Smooth muscle cell (in vitro differentiated cells): ENCODE measurements around the gene FDCSP. TPM values are rescaled to one million over a fixed set of nuclear protein-coding genes. Genes with fewer than 3 reads are reported as not detected.

Source experiments
- polyA plus RNA-seq: library from polyadenylated mRNA; unstranded; fragments of >200 nt; fragmentation: Nextera tagmentation; extraction: Ambion mirVana; gene quantifications from 2 replicates; pipeline ENCODE4 v1.2.1, GENCODE V29; 2016
- total RNA-seq: library from RNA; depleted of rRNA; stranded (reverse); fragments of >200 nt; gene quantifications from 2 replicates; pipeline ENCODE4 v1.2.3, GENCODE V29; 2014

Gene FDCSP
- total and polyA plus RNA-seq, 2 experiments from 2014 or later = 5.1 to 16.1 TPM

Other genes starting within 250 kb of the FDCSP start
- not detected in 2 replicates for gene STATH, start 230.2 kb upstream of the FDCSP start, total RNA-seq
- not detected in 2 replicates for gene STATH, start 230.2 kb upstream of the FDCSP start, polyA plus RNA-seq
- 1.1 TPM in 1 of 2 replicates, not detected in the other for gene HTN3, start 197.7 kb upstream of the FDCSP start, total RNA-seq
- gene HTN3, start 197.7 kb upstream of the FDCSP start, polyA plus RNA-seq = 2.9 TPM in 1 of 2 replicates, not detected in the other
- 0.54 TPM in 1 of 2 replicates, not detected in the other for gene HTN1, start 175.7 kb upstream of the FDCSP start, total RNA-seq
- 1.8 TPM in 1 of 2 replicates, not detected in the other for gene HTN1, start 175.7 kb upstream of the FDCSP start, polyA plus RNA-seq
- not detected in 2 replicates for gene PRR27, start 71.9 kb upstream of the FDCSP start, total RNA-seq
- gene PRR27, start 71.9 kb upstream of the FDCSP start, polyA plus RNA-seq = not detected in 2 replicates
- 0.18 and 0.54 TPM in 2 replicates for gene ODAM, start 30.4 kb upstream of the FDCSP start, total RNA-seq
- 0.93 and 1.5 TPM in 2 replicates for gene ODAM, start 30.4 kb upstream of the FDCSP start, polyA plus RNA-seq
- not detected in 2 replicates for gene CSN3, start 16.5 kb downstream of the FDCSP start, total RNA-seq
- gene CSN3, start 16.5 kb downstream of the FDCSP start, polyA plus RNA-seq = not detected in 2 replicates
- gene CABS1, start 108.9 kb downstream of the FDCSP start, total RNA-seq = not detected in 2 replicates
- not detected in 2 replicates for gene CABS1, start 108.9 kb downstream of the FDCSP start, polyA plus RNA-seq
- gene SMR3A, start 134.6 kb downstream of the FDCSP start, total RNA-seq = not detected in 2 replicates
- not detected in 2 replicates for gene SMR3A, start 134.6 kb downstream of the FDCSP start, polyA plus RNA-seq
- not detected in 2 replicates for gene SMR3B, start 157.0 kb downstream of the FDCSP start, total RNA-seq
- gene SMR3B, start 157.0 kb downstream of the FDCSP start, polyA plus RNA-seq = not detected in 2 replicates
- not detected in 2 replicates for gene OPRPN, start 171.8 kb downstream of the FDCSP start, total RNA-seq
- not detected in 2 replicates for gene OPRPN, start 171.8 kb downstream of the FDCSP start, polyA plus RNA-seq
- gene MUC7, start 246.1 kb downstream of the FDCSP start, total RNA-seq = not detected in 2 replicates
- gene MUC7, start 246.1 kb downstream of the FDCSP start, polyA plus RNA-seq = not detected in 2 replicates